Measurements from ENCODE around the gene ARMH4.

ARMH4 gene, protein sequence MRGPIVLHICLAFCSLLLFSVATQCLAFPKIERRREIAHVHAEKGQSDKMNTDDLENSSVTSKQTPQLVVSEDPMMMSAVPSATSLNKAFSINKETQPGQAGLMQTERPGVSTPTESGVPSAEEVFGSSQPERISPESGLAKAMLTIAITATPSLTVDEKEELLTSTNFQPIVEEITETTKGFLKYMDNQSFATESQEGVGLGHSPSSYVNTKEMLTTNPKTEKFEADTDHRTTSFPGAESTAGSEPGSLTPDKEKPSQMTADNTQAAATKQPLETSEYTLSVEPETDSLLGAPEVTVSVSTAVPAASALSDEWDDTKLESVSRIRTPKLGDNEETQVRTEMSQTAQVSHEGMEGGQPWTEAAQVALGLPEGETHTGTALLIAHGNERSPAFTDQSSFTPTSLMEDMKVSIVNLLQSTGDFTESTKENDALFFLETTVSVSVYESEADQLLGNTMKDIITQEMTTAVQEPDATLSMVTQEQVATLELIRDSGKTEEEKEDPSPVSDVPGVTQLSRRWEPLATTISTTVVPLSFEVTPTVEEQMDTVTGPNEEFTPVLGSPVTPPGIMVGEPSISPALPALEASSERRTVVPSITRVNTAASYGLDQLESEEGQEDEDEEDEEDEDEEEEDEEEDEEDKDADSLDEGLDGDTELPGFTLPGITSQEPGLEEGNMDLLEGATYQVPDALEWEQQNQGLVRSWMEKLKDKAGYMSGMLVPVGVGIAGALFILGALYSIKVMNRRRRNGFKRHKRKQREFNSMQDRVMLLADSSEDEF

DNA sequence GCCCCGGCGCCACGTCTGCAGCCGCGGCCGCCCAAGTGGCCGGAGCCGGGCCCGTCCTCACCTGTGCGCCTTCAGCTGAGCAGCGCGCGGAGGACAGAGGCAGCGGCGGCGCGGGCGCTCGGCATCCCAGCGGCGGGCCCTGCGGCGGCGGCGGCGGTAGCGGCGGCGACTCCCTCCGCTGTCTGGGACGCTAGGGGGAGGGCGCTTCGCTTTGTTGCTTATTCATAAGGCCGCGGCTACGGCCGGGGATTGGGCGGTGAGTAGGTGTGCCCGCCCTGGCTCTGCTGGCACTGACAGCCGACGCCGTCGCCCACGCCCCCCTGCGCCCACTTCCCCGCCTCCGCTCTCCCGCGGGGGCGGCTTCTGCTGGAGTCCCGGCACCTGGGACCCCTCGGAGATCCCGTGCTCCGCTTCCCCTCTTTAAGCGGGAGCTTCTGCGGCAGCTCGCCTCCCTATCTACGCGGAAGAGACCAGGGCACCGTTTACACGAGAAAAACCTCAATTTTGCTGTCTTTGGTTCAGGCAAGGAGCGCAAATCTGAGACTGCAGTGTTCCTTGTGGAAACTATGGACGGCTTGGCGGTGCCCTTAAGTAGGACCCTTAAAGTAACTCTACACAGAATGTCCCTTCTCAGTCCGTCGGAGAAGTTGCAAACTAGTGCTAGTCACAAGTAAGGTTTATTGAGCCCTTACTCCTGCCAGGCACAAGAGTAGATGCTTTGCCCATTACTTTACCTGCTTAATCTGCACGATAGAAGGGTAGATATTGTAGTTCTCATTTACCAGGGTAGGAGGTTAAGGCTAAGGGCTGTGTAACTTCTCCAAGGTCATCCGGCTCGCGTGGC, at the start of gene ARMH4:
ARMH4 (minus strand) TSS at position 200 of the 844 bp plus-strand sequence. CDS start 12,855 bp downstream, outside the sequence.
- peak; percentile 70 for DNase-seq (ENCODE audit: low spot score)
- TF ChIP-seq, protein P1, sequence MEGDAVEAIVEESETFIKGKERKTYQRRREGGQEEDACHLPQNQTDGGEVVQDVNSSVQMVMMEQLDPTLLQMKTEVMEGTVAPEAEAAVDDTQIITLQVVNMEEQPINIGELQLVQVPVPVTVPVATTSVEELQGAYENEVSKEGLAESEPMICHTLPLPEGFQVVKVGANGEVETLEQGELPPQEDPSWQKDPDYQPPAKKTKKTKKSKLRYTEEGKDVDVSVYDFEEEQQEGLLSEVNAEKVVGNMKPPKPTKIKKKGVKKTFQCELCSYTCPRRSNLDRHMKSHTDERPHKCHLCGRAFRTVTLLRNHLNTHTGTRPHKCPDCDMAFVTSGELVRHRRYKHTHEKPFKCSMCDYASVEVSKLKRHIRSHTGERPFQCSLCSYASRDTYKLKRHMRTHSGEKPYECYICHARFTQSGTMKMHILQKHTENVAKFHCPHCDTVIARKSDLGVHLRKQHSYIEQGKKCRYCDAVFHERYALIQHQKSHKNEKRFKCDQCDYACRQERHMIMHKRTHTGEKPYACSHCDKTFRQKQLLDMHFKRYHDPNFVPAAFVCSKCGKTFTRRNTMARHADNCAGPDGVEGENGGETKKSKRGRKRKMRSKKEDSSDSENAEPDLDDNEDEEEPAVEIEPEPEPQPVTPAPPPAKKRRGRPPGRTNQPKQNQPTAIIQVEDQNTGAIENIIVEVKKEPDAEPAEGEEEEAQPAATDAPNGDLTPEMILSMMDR (IDR thresholded peaks at IDR 0.05; ENCODE audit: extremely low read depth, missing control alignments) = no peak

DNA sequence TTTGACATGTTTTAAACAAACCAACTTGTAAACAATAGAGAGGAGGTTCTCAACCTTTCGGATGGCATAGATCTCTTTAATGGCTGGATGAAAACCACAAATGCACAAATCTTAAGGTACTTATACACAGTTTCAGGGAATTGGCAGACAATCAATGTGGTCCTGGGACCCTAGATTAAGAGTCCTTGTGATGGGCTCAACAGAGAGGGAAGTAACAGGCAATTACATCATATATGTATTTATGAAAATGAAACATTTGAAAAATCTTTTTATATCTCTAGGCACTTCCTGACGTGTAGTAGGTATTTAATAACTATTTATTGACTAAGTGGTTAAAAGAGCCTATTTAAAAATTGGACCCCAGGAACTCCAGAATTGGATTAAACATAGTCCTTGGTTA, 48.8 kb upstream of the ARMH4 start:
- TF ChIP-seq, protein P1 (IDR thresholded peaks at IDR 0.05; ENCODE audit: extremely low read depth, missing control alignments) = no peak
- peak; percentile 13 for DNase-seq (ENCODE audit: low spot score)

DNA sequence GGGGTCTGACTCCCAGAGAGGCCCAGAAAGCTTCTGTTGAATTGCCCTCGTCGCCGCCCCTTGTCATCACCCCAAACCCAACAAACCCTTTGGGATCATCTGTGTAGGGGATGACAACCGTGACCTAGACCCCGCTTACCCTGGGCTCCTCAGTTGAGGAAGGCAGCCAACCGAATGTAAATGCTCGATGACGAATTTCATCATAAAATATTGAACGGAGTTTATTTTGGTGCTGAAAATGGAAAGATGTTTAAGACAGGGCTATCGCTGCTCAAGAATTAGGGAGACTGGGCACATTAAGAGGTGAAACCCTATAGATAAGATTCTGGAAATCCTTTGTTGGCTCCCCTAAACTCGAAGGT, 48.4 kb upstream of the ARMH4 start:
- TF ChIP-seq, protein P1 (IDR thresholded peaks at IDR 0.05; ENCODE audit: extremely low read depth, missing control alignments) = no peak

DNA sequence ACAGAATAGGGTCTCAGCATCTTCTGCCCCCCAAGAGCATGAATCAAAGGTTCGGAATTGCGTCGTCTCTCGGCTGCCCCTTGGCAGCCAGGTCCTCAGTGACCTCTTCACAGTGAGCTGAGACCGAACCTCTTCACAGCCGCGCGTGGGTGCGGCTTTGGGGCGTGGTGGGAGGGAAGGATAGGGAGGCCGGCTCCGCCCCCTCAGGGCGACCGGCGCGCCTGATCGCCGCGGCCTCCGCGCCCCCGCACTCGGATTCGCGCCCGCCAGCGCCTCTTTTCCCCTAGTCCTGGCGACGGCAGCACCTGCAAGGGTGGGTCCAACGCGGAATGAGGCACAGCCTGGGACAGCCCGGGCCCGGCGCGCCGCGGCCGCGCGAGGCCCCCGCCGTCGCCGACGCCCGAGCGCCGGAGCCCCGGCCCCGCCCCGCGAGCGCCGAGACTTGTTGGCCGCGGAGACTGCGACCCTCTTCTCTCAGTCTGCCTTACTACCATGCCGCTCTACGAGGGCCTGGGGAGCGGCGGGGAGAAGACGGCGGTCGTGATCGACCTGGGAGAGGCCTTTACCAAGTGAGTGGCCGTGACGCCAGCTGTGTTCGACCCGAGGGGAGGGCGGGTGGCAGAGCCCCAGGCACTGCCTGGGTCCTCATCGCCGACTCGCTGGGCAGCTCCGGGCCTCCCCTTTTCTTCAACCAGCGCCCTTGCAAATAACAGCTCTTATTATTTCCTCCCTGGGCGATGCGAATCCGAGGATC, 47.9 kb upstream of the ARMH4 start, which contains the start of gene ACTR10:
ACTR10 (plus strand) TSS at position 424 of the 754 bp plus-strand sequence; CDS start at position 493, 69 bp downstream.
- TF ChIP-seq, protein P1 (IDR thresholded peaks at IDR 0.05; ENCODE audit: extremely low read depth, missing control alignments) = no peak
- peak; percentile 93 for DNase-seq (ENCODE audit: low spot score)

More for the DNA sequence above, 48.4 kb upstream of the ARMH4 start:
- no peak for DNase-seq (ENCODE audit: low spot score)

DNA sequence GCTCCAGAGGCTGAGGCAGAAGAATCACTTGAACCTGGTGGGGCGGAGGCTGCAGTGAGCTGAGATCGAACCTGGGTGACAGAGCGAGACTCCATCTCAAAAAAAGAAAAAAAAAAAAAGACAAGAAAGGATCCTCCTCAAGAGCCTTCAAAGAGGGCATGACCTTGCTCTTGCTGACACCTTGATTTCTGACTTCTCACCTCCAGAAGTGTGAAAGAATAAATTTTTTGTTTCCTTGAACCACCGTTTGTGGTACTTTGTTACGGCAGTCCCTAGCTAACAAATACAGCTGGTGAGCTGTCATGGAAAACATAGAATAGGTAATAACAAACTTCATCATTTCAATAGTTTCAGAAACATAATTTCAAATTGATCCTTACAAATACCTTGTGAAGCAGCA, 46.1 kb upstream of the ARMH4 start:
- no peak for DNase-seq (ENCODE audit: low spot score)
- TF ChIP-seq, protein P1 (IDR thresholded peaks at IDR 0.05; ENCODE audit: extremely low read depth, missing control alignments) = no peak

DNA sequence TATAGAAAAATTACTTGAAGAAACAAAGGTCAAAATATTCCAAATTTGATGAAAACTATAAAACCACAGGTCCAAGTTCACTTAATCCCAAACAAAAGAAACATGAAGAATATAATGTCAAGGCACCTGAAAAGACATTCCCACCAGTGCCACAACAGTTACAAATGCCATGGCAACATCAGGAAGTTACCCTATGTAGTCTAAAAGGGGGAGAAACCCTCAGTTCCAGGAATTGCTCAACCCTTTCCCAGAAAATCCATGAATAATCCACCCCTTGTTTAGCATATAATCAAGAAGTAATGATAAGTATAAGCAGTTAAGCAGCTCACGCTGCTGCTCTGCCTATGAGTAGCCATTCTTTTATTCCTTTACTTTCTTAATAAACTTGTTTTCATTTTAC, 44.2 kb upstream of the ARMH4 start:
- no peak for DNase-seq (ENCODE audit: low spot score)
- TF ChIP-seq, protein P1 (IDR thresholded peaks at IDR 0.05; ENCODE audit: extremely low read depth, missing control alignments) = no peak
